Panc1 (cell line): Measurements from ENCODE around the gene MAP1B. TPM values are rescaled to one million over a fixed set of nuclear protein-coding genes. Genes with fewer than 3 reads are reported as not detected.

Source experiments
- ATAC-seq: fragments of 200-7000 bp; cut with Tn5 transposase; 2 replicates; pipeline ENCODE4 v1.9.1; 2020; ENCODE audit warnings: mild to moderate bottlenecking, moderate library complexity
- BruUV-seq: library from RNA; stranded (reverse); fragments of 400-500 nt; replicated peaks from 2 replicates; lab custom pipeline; 2021; lab: Mats Ljungman, UMichigan
- CTCF ChIA-PET: fragments of 300-600 bp; sonication (Branson Sonifier 250); formaldehyde crosslinking; loops from one replicate; lab custom pipeline; 2022; ENCODE audit warnings: antibody characterized with exemption; lab: Charles Lee
- POLR2A ChIA-PET: fragments of 300-600 bp; sonication (Branson Sonifier 250); formaldehyde crosslinking; loops from one replicate; lab custom pipeline; 2022; ENCODE audit warnings: antibody characterized with exemption; lab: Charles Lee
- DNase-seq: peaks from one replicate; pipeline ENCODE4 v3.0.0-alpha.2; 2010; ENCODE audit warnings: low read depth, low spot score
- H3K27ac ChIP-seq: 2 replicates; pipeline ENCODE4 v1.5.1; 2011; ENCODE audit warnings: mild to moderate bottlenecking, low read length, inconsistent platforms
- H3K27me3 ChIP-seq: fragments of 200-500 bp; sonication (Bioruptor generic); 2 replicates; pipeline ENCODE4 v1.6.0; 2014; ENCODE audit warnings: low read length, inconsistent platforms; ENCODE audit not compliant: control insufficient read depth, insufficient read depth
- H3K36me3 ChIP-seq: fragments of 200-500 bp; sonication (Bioruptor generic); 2 replicates; pipeline ENCODE4 v1.5.1; 2014; ENCODE audit warnings: inconsistent platforms, mild to moderate bottlenecking, low read length, moderate library complexity; ENCODE audit not compliant: control insufficient read depth, insufficient read depth
- H3K4me1 ChIP-seq: 2 replicates; pipeline ENCODE4 v1.5.1; 2011; ENCODE audit warnings: inconsistent platforms, mild to moderate bottlenecking, low read length, moderate library complexity; ENCODE audit not compliant: control insufficient read depth, insufficient read depth
- H3K4me3 ChIP-seq, 2 experiments: 2 replicates each; pipeline ENCODE4 v1.5.1; 2011 to 2012; ENCODE audit warnings: low read depth in 2 of 2, low read length in 2 of 2, mild to moderate bottlenecking in 2 of 2, inconsistent platforms in 1 of 2, moderate library complexity in 1 of 2
- H3K9me3 ChIP-seq: fragments of 200-500 bp; sonication (Bioruptor generic); 2 replicates; pipeline ENCODE4 v1.5.1; 2014; ENCODE audit warnings: low read depth, mild to moderate bottlenecking, inconsistent platforms, low read length, moderate library complexity; ENCODE audit not compliant: control insufficient read depth, insufficient read depth
- CTCF ChIP-seq: fragments of 450-650 bp; IDR thresholded peaks from 2 replicates; pipeline ENCODE4 v1.5.1; 2017; ENCODE audit warnings: mild to moderate bottlenecking
- POLR2AphosphoS5 ChIP-seq: IDR thresholded peaks from 2 replicates; pipeline ENCODE4 v1.6.1; 2012; ENCODE audit warnings: mild to moderate bottlenecking, low read depth, low read length, moderate library complexity
- REST ChIP-seq, 2 experiments: IDR thresholded peaks; 2 replicates each; pipeline ENCODE4 v1.6.1; 2011 to 2012; ENCODE audit warnings: low read depth in 2 of 2, control low read depth in 1 of 2, low read length in 1 of 2, mild to moderate bottlenecking in 1 of 2, moderate library complexity in 1 of 2; ENCODE audit not compliant: insufficient read depth in 1 of 2
- SIN3A ChIP-seq: IDR thresholded peaks from 2 replicates; pipeline ENCODE4 v1.6.1; 2012; ENCODE audit warnings: low read depth, mild to moderate bottlenecking, low read length, moderate library complexity, borderline replicate concordance; ENCODE audit not compliant: insufficient read depth
- TCF7L2 ChIP-seq: IDR thresholded peaks from 2 replicates; pipeline ENCODE4 v1.6.1; 2011; ENCODE audit warnings: mild to moderate bottlenecking, low read depth, low read length, inconsistent platforms
- in situ Hi-C: cut with HindIII; loops from 2 replicates; pipeline ENCODE4 v1.10.0; 2016; ENCODE audit warnings: low sequenced_read_pairs, low pct_unique_long_range_greater_than_20kb
- intact Hi-C: fragments of 100-400 bp; cut with micrococcal nuclease; formaldehyde crosslinking; loops from one replicate; pipeline ENCODE4 v1.10.0; 2022; ENCODE audit not compliant: unreplicated experiment
- total RNA-seq: library from RNA; stranded (reverse); gene quantifications from one replicate; pipeline ENCODE4 v1.2.1, GENCODE V29; 2021; ENCODE audit not compliant: unreplicated experiment

MAP1B gene
- total RNA-seq, 1 experiment from 2014 or later = 82.3 TPM

- ChIA-PET POLR2A (no interaction called here), CTCF (no interaction called here)
- H3K27me3 ChIP-seq = no peaks in the 10 kb centered on the region
- no TSS peak for BruUV-seq
- ATAC-seq (no peak), DNase-seq (no peak)
- intact Hi-C loops = no loop called here
- no peak overlapping the region for H3K27ac ChIP-seq
- peaks cover 9% of the 10 kb centered on the region; the same call in 1 of the 2 replicates for H3K36me3 ChIP-seq
- H3K4me1 ChIP-seq = no peaks in the 10 kb centered on the region; the same call in 1 of the 2 replicates
- in situ Hi-C loops = no loop called here
- H3K4me3 ChIP-seq = no peak overlapping the region
- no peaks in the 10 kb centered on the region for H3K9me3 ChIP-seq
- no peak for TF ChIP-seq REST (IDR thresholded peaks at IDR 0.05; ENCODE audit: insufficient read depth in 1 of 2, low read depth in 2 of 2, low read length in 1 of 2)
- no peak for TF ChIP-seq TCF7L2
- no peak for TF ChIP-seq CTCF
- TF ChIP-seq POLR2AphosphoS5 = no peak
- no peak for TF ChIP-seq SIN3A
Measured at GRCh38 chr5:72237879-72238278, 130.6 kb downstream of the MAP1B start.

DNA sequence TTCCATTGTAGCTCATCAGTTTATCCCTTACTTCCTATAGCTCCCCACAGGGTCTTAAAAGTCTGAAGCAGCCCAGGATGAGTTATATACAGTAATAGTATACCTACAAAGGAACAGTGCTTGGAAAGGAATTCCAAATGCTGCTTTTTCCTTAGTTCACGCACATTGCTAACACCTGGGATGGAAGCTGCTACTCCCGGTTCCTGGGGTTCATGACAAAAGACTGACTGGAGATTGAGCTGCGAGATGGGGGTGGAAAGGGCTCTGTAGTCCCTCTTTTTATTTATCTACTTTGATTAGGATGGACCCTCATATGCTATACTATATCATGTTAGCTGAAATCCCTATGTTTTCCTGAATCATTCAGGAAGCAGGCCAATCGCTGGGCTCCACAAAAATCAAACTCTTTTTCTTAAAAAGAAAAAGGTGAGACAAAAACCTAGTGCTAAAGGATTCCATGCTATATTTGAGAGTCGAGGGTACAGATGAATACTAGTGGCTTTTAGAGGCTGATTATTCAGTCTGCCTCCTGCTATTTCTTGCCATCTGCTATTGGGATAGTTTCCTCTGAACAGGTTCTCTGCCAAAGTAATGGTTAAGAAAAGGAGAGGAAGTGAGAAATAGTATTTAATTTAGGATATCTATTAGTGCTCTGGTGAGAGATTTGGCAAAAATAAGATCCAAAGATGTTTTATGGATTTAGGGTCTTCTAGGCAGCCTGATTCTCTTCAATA, 131.6 kb downstream of the MAP1B start:
- BruUV-seq = no TSS peak
- Histone ChIP-seq H3K27ac (no peak overlapping the region), H3K4me1 (no peaks in the 10 kb centered on the region; the same call in 1 of the 2 replicates), H3K27me3 (no peaks in the 10 kb centered on the region), H3K36me3 (peaks cover 9% of the 10 kb centered on the region; the same call in 1 of the 2 replicates), H3K4me3 (no peak overlapping the region), H3K9me3 (no peaks in the 10 kb centered on the region)
- in situ Hi-C loops (no loop called here), intact Hi-C loops (no loop called here)
- no peak for TF ChIP-seq TCF7L2
- no peak for TF ChIP-seq SIN3A
- TF ChIP-seq CTCF = no peak
- no peak for TF ChIP-seq POLR2AphosphoS5
- TF ChIP-seq REST (IDR thresholded peaks at IDR 0.05; ENCODE audit: insufficient read depth in 1 of 2, low read depth in 2 of 2, low read length in 1 of 2) = no peak
- no peak for DNase-seq
- ChIA-PET POLR2A (no interaction called here), CTCF (no interaction called here)
- no peak for ATAC-seq
